Glomerular visceral epithelial cell (primary cell): ENCODE results near the gene ABCB8.
A peak's percentile ranks its signal among the peaks of the same experiment; 100 is the strongest.

Experiments used
- DNase-seq: peaks from one replicate; pipeline ENCODE4 v3.0.0-alpha.2; 2016; ENCODE audit errors: extremely low spot score

Gene ABCB8

DNA sequence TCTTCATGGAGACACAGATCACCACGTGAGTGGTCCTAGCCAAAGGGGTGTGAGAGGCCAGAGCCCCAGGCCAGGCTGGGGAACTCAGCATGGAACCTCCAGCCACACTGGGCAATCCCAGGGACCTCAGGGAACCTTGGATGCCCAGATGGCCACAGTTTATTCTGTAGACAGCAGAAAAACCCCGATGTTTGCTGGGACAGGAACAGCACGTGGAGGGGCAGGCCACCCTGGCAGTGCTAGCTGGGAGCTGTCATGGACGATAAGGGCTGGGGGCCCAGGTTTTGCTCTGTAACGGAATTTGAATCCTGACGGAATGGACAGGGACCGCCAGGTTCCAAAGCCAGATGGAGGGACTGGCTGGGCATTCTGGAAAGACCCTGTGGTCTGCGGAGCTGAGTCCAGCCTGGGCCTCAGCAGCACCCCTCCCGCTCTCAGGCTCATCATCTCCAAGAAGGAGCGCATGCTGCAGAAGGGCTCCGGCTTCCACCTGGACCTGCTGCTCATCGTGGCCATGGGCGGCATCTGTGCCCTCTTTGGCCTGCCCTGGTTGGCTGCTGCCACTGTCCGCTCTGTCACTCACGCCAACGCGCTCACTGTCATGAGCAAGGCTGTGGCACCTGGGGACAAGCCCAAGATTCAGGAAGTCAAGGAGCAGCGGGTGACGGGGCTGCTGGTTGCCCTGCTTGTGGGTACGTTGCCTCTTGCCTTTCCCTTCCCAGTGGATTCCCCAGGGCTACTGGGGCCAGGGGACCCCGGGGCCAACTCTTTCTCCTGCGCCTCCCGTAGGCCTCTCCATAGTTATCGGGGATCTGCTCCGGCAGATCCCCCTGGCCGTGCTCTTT is 46.8 kb downstream of the ABCB8 start:
- no peak for DNase-seq

DNA sequence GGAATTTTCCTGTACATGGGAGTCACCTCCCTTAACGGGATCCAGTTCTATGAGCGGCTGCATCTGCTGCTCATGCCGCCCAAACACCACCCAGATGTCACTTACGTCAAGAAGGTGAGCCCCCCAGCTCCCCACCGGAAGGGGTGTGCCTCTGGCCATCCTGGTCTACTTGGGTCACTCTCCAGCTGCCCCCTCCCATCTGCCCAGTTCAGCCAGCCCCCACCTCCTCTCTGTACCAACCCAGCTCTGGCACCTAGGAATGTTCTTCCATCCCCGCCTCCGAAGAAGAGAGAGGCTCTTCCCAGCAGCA is 47.4 kb downstream of the ABCB8 start:
- DNase-seq = no peak

DNA sequence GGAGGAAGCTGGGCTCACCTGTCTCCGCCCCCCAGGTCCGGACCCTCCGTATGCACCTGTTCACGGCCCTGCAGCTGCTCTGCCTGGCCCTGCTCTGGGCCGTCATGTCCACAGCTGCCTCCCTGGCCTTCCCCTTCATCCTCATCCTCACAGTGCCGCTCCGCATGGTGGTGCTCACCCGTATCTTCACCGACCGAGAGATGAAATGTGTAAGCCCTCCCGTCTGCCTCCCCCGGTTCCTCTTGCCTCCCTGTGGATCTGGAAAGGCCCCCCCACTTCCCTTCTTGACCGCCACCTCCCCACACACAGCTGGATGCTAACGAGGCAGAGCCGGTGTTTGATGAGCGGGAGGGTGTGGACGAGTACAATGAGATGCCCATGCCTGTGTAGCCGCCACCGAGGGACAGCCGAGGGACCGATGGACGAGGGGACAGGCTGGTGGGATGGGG is 47.8 kb downstream of the ABCB8 start:
- no peak for DNase-seq

DNA sequence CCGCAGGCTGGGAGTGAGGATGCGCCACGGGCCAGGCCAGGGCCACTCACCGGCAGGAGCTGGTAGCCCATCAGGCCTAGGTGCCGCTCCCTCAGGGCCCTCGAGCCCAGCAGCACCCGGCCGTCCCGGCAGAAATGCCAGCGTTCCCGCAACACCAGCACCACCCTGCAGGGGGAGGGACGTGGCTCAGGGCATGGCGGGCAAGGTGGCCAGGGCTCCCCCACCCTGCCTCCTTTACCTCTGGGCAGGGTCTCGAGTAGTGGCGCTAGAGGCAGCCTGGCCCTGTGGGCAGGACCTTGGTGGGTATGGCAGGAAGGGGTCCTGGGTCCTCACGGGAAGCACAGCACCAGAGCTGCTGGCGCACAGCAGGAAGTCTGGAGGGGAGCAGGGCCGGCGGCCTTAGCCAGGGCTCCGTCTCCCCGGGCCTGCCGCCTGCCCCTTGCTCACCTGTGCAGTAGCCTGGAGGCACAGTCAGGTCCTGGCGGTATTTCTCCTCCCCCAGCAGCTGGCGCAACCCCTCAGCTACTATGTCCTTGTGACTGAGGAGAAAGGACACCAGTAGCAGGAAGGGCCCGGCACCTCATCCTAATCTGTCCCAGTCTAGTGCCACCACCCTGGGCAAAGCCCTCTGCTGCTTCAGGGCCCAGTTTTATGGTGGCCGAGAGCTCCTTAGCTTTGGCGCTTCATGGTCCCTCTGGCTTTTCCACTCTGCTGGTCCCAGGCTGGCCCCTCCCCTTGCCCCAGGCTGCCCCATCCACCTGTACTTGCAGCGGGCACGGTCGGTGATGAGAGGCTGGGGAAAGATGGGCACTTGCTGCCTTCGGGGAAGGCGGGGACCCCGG is 48.8 kb downstream of the ABCB8 start:
- peak; percentile 34 for DNase-seq

DNA sequence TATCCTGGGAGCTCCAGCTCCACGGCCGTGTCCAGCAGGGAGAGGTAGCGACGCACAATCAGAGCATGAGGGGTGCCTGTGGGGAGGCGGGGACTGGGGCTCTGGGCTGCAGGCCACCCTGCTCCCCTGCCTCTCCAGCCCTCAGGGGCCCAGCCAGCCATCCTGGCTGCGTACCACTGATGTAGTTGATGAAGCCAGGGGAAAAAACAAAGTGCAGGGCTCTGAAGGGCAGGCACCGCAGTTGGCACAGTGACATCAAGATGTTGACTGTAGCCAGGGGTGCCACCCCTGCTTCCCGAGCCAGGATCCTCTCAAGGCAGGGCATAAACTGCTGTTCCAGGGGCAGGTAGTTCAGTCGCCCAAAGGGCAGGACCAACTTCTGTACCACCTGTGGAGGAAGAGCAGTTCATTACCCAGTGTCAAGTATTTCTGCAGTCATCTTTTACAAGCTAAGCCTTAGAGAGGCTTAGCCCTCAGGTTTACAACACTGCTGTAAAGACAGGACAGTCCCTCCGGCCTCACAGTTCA is 49.5 kb downstream of the ABCB8 start:
- no peak for DNase-seq

DNA sequence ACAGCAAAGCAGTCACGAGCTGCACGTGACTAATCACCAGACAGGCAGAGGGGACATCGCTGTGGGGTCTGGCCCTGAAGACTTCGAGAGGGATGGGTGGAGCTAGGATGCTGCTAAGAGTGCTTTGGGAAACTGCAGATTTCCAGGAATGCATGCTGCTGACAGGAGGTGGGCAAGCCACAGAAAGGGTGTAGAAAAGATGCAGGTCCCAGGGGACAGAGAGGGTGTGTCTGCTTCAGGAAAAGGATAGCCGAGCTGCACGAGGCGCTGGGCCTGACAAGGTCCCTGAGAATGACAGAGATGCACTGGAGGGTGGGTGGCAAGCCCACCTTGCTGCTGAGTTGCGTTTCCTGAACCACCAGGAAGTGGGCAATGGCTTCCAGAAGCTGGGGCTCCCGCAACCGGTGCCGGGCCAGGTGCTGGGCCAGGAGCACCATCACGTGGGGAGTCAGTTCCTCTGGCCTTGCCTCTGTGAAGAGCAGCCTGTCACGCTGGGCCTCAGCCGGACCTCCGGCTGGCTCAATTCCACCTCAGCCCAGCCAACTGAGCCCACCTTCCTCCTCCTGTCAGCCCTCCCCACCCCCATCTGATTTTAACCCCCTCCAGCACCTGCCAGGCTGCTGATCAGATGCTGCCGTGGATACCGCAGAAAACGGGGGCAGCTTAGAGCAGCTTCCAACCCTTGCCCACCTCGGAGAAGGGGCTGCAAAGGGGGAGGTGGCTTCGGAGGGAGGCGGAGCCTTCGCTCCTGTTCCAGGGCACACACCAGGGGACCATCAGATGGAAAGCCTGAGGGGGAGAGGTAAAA is 50.2 kb downstream of the ABCB8 start:
- no peak for DNase-seq

DNA sequence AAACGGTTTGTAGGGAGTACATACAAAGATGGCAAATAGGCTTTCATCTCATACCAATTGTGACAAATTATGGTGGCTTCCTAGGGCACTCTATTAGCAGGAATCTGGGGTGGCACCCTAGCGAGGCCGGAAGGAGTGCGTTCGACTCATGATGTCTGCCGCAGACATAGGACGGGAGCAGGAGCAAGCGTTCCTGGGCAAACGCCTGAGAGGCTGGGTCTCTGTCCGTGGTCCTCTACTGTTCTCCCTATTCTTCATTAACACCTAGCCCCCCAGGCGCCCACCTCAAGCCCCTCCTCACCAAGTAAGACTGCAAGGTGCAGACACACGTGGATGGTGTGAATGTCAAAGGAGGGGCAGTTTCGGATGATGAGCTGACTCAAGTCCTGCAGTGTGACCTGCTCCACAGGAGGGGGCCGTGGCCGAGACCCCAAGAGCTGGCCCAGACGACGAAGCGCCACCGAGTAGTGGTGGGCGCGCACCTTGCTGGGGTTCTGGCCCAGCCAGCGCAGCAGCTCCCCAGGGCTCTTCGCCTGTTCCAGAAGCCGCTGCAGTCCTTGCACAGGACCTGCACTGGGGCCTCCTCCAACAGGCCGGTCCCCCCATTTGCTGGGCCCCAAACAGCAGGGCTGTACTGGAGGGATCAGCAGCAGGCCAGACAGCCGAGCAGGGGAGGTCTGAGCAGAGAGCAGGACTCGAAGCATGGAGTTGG is 51.1 kb downstream of the ABCB8 start:
- DNase-seq = no peak

DNA sequence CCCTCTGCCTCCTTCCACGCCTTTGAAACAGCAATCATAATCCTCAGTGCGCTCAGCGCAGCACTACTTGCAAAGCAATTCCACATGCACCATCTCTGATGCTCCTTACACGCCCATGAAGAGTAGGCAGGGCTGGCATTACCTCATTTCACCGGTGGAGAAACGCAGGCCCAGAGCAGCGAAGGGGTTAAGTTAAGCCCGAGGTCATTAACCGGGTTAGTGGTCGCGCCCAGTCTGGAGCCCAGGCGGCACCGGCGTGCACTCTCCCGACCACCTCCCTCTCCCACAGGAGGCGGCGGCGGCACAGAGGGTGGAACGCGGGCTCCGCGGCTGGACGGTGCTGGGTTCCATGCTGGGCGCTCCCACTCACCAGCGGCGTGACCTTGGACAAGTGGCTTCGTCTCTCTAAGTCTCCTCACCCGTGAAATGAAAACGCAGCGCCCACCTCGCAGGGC is 51.8 kb downstream of the ABCB8 start:
- DNase-seq = peak; percentile 34

DNA sequence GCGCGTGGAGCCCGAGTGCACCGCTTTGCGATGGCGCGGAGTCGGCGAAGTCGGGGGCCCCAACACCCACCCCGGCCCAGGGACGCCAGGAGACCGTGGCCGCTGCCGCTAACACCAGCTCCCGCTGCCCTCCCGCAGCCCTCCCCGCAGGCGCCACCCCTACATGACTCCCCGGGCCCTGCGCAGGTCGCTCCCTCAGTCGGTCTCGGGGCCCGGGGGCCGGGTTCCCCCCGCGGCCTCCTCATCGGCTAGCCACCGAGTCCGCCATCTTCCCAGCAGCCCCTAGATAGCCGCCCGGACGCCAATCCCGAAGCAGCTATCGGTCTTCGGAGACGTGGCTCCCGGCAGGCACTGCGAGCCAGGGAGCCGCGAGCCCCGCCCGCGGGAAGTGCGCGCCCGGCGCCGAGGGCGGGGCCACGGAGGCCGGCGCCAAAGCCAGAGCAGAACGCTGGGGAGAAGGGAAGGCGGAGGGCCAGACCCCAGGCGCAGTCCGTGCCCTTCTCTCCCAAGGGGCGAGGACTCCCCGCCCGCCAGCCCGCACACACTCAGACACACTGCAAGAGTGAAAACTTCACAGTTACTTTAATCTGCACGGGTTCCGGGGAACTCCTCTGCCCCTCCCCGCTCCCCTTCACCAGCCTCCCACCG is 52.4 kb downstream of the ABCB8 start, which contains the start of gene FASTK:
FASTK (minus strand) TSS at position 288 of the 648 bp plus-strand sequence; CDS start at position 245, 43 bp downstream.
- peak; percentile 91 for DNase-seq

DNA sequence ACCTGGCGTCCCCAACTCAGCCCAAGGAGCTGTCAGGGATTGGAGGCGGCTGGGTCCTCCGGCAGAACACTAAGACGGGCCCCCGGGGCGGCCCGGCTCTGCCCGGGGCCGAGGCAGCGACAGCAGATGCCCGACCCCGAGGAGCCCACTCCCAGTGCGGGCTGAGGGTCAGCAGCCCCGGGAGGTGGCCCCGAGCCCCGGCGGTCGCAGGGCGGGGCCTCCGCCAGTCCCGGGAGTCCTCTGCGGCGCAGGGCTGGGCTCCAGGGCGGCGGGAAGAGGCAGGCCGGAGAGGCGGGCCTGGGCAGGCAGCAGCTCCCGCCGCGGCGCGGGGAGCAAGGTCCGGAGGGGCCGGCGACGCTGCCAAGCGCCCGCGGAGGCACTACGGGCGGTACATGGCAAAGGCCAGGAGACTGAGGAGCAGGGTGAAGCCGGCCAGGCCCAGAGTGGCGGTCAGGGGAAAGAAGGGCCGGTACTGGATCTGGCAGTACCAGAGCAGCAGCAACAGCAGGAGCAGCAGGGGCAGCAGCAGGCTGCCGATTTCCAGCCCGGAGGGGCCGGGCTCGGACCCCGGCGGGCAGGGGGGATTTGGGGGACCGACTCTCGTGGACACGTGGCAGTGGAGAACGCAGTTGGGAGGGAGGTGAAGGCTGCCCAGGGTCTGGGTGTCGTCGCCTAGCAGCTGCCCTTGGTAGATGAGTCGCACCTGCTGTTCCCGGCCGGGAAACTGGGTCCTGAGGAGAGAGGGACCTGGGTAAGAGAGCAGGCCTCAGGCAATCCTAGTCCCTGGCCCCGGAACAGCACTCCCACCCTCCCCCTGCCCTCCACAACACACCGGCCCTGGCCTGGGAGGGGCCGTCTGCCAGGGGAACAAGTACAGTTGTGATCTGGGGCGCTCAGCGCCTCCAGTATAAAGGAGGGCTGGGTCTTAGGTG is 53.2 kb downstream of the ABCB8 start:
- peak; percentile 34 for DNase-seq

DNA sequence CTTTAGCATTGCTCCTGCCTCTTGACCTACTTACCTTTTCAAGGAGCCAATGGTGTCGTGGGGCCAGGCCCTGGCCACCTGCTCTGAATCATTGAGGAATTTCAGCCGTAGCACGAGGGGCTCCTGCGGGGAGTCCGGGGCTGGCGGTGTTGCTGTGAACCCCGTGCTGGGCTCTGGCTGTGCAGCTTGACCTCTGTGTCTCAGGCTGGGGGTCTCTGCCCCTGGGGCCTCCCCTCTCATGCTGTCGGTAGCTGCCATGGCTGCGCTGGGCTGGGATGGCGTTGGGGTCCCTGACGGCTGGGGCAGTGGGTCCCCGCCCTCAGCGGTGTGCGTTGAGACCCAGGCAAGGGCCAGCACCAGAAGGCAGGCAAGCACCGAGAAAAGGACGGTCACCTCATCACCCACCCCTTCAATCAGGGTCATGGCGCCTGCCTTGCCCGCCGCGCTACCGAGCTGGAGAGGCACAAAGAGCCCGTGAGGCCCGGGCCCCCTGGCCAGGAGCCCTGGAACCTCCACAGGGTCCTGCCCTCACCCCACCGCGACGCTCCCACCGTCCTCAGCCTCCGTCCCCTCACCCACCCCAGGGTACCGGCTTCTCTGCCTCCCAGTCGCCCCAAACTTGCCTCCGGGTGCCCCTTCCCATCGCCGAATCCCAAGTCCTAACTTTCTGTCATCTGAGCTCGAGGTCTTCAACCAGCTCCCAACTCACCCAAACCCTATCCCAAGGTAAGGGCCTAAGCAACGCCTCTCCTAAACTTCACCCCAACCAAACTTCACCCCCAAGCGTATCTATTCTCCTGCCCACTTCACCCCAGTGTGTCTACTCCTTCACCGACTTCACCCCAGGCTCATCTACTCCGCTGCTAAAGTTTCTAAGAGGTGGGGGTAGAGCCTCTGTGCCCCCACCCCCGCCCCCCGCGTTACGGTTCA is 54.2 kb downstream of the ABCB8 start:
- no peak for DNase-seq

DNA sequence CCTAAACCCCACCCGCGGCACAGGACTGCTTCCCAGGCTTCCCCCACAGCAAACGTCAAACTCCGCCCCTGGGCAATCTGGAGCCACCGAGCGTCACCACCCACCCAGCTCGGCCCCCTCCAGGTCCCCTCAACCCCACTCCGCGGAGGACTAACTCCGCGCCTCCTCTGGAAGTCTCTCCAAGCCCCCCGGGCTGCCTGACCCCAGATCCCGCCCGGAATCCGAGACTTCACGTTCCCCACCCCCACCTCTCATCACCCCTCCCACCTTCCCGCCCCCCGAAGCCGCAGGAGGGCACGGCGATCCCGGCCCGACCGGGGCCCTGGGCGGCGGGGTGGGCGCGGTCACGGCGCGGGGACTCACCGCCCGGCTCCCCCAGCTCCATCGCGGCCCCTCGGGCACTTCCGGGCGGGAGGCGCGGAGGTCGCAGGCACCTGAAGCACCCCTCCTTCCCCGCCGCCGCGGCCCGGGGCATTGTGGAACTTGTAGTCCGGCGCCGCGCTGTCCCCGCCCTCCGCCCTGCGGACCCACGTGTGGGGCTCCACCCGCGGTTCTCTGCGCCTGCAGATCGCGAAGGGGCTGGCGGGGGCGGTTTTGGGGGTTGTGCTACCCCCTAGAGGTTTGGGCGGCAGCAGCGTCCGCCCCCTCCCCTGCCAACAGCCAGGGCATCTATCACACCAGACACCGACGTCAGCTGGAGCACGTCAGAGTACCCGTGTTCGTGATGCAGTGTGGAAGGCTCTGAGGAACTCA is 55.0 kb downstream of the ABCB8 start, which contains the start of gene TMUB1:
TMUB1 (minus strand) TSS at position 423 of the 753 bp plus-strand sequence. CDS start 930 bp downstream, outside the sequence.
- peak; percentile 62 for DNase-seq

DNA sequence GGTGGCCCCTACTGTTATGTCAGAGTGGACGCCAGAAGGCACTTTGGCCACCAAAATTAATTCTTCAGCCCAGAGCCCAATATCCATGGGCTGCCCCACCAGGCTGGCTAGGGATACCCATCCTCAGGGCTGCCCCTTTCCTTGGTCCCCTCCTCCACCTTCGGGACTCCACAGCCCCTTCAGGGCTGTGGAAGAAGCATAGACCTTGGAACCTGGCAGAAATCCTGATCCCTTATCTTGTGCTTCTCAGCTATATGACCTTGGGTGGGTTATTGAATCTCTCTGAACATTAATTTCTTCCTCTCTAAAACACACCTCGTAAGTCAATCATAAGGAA is 55.5 kb downstream of the ABCB8 start:
- DNase-seq = no peak

DNA sequence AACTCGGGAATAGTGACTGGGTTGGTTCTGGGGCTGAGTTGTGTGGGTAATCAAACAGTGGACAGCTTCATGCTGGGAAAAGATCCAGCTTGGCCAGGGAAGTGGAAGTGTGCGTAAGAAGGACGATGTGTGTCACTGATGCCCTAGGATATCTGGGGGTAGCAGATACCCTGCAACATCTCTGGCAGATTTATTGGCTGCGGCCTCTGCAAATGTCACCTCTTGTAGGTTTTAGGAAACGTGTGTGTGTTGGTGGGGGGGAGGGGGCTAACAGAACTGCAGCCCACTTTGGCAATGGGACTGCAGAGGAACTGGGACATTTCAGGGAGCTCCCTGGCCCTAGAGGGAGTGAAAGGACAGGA is 57.1 kb downstream of the ABCB8 start:
- DNase-seq = no peak

DNA sequence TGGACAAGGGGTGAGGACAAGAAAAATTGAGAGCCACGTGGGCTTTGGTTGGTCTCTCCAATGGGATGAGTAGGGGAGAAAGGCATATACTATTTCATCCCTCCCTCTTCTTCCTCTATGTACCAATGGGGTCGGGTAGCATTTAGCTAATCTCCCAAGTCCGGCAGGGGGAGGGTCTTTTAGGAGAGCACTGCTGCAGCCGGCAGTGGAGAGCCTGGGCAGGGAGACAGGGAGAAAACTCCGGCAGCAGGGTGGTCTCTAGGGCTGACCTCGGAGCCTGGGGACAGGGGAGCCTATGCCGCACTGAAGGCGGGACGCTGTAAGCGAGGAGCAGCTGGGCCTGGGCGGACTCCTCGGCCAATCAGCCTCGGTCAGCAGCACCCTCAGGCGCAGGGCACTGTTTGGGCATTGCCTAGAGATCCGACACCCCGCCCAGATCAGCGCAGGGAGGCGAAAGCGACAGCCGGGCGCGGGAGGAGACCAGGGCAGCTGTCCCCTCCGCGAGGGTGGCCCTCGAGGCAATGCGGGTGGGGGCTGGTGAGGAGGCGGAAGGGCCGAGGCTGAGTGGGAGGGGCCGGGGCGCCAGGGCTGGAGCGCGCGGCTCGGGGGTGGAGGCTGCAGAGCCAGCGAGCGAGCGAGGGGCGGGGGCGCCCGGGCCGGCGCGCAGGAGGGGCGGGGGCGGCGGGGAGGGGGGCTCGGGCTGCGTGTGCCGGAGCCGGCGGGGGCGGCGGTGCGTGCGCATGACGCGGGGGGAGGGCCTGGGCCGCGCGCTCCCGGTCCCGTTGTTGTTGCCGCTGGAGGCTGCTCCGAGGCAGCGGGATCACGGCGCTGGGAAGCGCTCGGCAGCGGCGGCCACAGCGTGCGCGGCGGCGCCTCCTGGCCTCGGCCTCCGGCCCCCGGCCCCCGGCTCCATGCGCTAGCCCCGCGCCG is 57.7 kb downstream of the ABCB8 start, which contains the start of gene AGAP3:
AGAP3 (plus strand) TSS at position 785 of the 930 bp plus-strand sequence. CDS start 267 bp downstream, outside the sequence.
- DNase-seq = peak; percentile 76

DNA sequence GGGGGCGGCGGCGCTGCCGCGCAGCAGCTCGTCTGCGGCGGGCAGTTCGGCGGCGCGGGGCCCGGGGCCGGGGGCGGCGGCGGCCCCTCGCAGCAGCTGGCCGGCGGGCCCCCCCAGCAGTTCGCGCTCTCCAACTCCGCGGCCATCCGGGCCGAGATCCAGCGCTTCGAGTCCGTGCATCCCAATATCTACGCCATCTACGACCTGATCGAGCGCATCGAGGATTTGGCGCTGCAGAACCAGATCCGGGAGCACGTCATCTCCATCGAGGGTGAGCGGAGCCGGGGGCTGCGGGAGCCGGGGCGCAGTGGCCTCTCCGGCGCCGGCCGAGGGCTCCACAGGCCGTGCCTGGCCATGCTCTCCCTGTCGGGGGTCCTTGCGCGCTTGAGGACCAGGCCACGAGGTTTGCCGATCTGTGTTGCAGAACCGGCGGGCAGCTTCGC is 58.6 kb downstream of the ABCB8 start:
- peak; percentile 31 for DNase-seq
